Activated naive CD8-positive, alpha-beta T cell treated with anti-CD3 and anti-CD28 coated beads, Interleukin-2, amount 50 U/mL, for 24 hours (primary cell): ENCODE measurements around the gene SHMT2.

Experiments used
- ATAC-seq: fragments of 150-1000 bp; cut with Tn5 transposase; one replicate; pipeline ENCODE4 v1.10.0; 2021
- DNase-seq: peaks from one replicate; pipeline ENCODE4 v3.0.0; 2021
- H3K27ac Mint-ChIP-seq: one replicate; pipeline ENCODE4 v1.8.0; 2021; ENCODE audit warnings: mild to moderate bottlenecking, mixed read lengths
- H3K27me3 Mint-ChIP-seq: one replicate; pipeline ENCODE4 v1.8.0; 2021; ENCODE audit warnings: mixed read lengths
- H3K36me3 Mint-ChIP-seq: one replicate; pipeline ENCODE4 v1.8.0; 2021; ENCODE audit warnings: low read depth, mixed read lengths
- H3K4me1 Mint-ChIP-seq: one replicate; pipeline ENCODE4 v1.8.0; 2021; ENCODE audit warnings: mixed read lengths
- H3K4me3 Mint-ChIP-seq: one replicate; pipeline ENCODE4 v1.8.0; 2021; ENCODE audit warnings: mild to moderate bottlenecking, moderate library complexity, mixed read lengths
- H3K9me3 Mint-ChIP-seq: one replicate; pipeline ENCODE4 v1.8.0; 2021; ENCODE audit warnings: mixed read lengths

Gene SHMT2

DNA sequence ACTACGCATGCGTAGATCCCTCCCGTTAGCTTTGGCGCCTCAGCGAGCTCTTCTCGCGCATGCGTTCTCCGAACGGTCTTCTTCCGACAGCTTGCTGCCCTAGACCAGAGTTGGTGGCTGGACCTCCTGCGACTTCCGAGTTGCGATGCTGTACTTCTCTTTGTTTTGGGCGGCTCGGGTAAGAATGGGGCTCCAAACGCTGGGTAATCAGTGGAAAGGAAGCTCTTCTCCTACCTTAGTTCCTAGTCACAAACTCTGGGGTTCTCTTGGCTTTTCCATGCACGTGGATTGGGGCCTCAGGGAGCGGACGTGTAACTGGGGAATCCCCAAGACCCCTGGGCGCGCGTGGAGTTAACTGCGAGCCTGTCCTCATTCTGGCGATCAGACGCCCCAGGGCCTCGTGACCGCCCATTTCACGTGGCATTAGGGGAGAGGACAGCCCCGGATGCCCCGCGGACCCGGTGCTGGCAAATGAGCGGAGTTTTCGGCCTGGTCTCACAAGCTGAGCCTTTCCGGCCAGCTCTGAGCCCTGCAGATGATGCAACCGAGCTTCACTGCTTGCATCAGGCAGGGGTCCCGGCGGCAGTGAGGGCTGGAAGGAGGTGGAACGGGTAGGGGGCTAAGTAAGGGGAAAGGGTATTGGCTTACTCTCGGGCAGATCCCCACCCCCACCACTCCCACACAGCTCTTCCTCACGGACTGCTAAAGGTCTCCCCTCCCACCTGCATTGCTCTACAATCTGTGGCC lies at the start of gene SHMT2:
Gene SHMT2, plus strand, starts transcription at position 78 of the 747 bp plus-strand sequence. Its CDS starts 68 bp downstream, at position 146.
- Mint-ChIP-seq H3K27me3 (peaks cover 24% of the 10 kb centered on the region), H3K9me3 (no peaks in the 10 kb centered on the region), H3K36me3 (peaks cover 49% of the 10 kb centered on the region), H3K4me3 (peak within 1 kb of the TSS; percentile 96), H3K4me1 (peaks cover 76% of the 10 kb centered on the region), H3K27ac (peak within 1 kb of the TSS; percentile 98)
- peak; percentile 95 for DNase-seq
- ATAC-seq = peak; percentile 51

DNA sequence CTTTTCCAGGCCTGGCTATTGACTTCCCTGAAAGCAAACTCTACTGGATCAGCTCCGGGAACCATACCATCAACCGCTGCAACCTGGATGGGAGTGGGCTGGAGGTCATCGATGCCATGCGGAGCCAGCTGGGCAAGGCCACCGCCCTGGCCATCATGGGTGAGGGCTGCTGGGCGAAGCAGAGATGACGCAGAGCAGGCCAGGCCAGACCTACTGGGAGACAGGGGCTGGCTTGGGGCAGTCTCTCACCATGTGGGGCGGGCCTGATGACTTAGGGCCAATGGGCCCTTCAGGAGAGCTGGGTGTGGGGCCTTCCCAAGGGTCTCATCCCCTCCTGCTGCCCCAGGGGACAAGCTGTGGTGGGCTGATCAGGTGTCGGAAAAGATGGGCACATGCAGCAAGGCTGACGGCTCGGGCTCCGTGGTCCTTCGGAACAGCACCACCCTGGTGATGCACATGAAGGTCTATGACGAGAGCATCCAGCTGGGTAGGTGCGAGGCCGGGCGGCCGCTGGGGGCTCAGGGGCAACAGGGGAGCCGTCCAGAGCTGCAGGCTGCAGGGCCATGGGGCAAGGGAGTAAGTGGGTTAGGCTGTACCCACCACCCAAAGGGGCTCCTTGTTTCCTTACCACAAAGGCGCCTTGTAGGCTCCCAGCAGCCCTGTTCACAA lies 49.1 kb upstream of the SHMT2 start:
- Mint-ChIP-seq H3K36me3 (no peaks in the 10 kb centered on the region), H3K27me3 (no peaks in the 10 kb centered on the region)

DNA sequence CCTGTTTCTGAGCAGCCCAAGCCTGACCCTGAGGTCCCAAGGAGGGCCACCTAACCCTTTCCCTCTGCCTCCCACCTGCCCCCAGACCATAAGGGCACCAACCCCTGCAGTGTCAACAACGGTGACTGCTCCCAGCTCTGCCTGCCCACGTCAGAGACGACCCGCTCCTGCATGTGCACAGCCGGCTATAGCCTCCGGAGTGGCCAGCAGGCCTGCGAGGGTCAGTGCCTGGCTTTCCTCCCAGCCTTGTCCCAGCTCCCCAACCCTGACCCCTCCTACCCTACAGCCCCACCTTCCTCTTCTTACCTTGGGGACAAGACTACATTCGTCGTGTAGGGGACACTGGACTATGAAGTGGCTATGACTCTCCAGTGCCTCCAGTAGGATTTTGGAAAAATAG lies 48.4 kb upstream of the SHMT2 start:
- Mint-ChIP-seq H3K9me3 (no peaks in the 10 kb centered on the region), H3K36me3 (no peaks in the 10 kb centered on the region), H3K27ac (no peak overlapping the region), H3K4me3 (no peak overlapping the region), H3K27me3 (no peaks in the 10 kb centered on the region), H3K4me1 (no peaks in the 10 kb centered on the region)
- ATAC-seq (no peak), DNase-seq (no peak)

More for the DNA sequence above, 49.1 kb upstream of the SHMT2 start:
- DNase-seq = no peak
- Mint-ChIP-seq H3K4me1 (no peaks in the 10 kb centered on the region), H3K4me3 (no peak overlapping the region), H3K27ac (no peak overlapping the region), H3K9me3 (no peaks in the 10 kb centered on the region)
- ATAC-seq = no peak

DNA sequence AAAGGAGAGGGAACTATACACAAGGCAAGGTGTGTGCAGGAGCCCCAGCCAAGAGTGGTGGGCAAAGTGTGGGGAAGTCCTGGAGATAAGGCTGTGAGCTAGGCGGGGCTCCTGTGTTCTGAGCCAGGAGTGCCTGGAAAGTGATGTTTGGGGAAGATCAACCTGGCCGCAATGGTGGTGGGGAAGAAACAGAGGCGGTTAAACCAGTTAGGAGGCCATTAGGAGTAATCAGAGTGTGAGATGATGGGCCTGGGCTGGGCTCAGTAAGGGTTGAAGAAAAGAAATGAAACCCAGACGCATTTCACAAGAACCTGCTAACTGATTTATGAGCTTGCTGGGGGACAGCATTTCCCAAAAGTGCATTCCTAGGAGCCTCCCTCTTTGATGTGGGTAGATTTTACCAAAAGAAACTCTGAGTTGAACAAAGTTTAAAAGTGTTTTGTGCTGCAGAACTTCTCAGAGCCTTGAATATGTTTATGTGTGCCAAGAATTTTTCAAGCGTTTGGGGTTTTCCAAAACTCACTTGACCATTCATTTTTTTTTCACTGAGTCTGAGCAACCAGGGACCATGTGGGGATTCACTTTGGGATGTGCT lies 47.9 kb upstream of the SHMT2 start:
- H3K27me3 Mint-ChIP-seq = no peaks in the 10 kb centered on the region

DNA sequence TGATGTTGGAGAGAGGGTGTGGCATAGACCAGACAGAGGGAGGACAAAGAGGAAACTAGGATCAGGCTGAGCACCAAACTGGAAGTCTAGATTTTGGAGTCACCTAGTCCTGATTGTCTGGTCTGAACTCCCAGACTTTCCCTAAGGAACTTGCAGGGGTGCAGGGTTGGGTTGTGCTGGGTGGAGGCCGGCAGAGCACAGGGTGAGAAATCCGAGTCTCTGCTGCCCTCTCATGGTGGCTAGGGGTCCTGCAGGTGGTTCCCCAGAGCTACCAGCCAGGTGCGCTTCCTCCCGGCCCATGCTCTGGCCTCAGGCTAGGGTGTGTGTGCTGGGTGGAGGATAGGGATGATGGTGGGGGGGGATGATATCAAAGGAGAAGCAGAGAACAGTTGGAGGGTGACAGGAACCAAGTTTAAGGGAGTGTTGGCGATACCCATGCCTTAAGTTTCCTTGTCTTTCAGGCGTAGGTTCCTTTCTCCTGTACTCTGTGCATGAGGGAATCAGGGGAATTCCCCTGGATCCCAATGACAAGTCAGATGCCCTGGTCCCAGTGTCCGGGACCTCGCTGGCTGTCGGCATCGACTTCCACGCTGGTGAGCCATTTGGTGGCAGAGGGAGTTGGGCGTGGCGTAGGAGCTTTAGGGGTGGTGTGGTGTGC lies 46.5 kb upstream of the SHMT2 start:
- DNase-seq (peak; percentile 87), ATAC-seq (peak; percentile 86)
- Mint-ChIP-seq H3K27ac (no peak overlapping the region), H3K27me3 (no peaks in the 10 kb centered on the region), H3K4me3 (no peak overlapping the region), H3K4me1 (no peaks in the 10 kb centered on the region), H3K9me3 (no peaks in the 10 kb centered on the region), H3K36me3 (no peaks in the 10 kb centered on the region)

More for the DNA sequence above, 47.9 kb upstream of the SHMT2 start:
- H3K4me1 Mint-ChIP-seq = no peaks in the 10 kb centered on the region
- H3K9me3 Mint-ChIP-seq = no peaks in the 10 kb centered on the region
- H3K27ac Mint-ChIP-seq = no peak overlapping the region
- ATAC-seq (no peak), DNase-seq (no peak)
- H3K4me3 Mint-ChIP-seq = no peak overlapping the region
- H3K36me3 Mint-ChIP-seq = no peaks in the 10 kb centered on the region

DNA sequence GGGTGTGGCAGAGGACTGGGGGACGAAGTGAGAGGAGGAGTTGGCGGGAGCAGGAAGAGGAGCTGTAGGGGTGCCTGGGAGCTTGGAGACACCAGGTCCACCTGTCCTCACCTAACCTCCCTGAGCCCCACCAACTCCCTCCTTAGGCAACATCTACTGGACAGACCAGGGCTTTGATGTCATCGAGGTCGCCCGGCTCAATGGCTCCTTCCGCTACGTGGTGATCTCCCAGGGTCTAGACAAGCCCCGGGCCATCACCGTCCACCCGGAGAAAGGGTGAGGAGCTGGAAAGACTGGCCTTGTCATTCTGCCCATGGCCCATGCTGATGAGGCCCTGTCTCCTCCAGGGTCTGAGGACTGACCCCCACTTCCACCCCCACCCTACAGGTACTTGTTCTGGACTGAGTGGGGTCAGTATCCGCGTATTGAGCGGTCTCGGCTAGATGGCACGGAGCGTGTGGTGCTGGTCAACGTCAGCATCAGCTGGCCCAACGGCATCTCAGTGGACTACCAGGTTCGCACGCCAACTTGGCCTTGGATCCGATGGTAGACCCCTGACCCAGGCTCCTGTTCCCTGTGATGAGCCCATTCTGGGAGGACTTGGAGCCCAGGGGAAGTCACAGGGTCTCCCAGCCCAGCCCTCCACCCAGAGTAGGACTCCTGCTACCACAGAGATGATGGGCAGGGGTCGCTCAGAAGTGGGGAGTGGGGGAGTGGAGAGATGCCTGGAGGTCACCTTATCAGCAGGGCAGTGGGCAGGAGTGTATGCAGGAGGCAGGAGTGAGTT lies 45.4 kb upstream of the SHMT2 start:
- no peaks in the 10 kb centered on the region for H3K36me3 Mint-ChIP-seq
- no peaks in the 10 kb centered on the region for H3K27me3 Mint-ChIP-seq
- H3K4me1 Mint-ChIP-seq = no peaks in the 10 kb centered on the region
- ATAC-seq = no peak
- H3K4me3 Mint-ChIP-seq = no peak overlapping the region
- no peaks in the 10 kb centered on the region for H3K9me3 Mint-ChIP-seq
- no peak overlapping the region for H3K27ac Mint-ChIP-seq
- DNase-seq = no peak

DNA sequence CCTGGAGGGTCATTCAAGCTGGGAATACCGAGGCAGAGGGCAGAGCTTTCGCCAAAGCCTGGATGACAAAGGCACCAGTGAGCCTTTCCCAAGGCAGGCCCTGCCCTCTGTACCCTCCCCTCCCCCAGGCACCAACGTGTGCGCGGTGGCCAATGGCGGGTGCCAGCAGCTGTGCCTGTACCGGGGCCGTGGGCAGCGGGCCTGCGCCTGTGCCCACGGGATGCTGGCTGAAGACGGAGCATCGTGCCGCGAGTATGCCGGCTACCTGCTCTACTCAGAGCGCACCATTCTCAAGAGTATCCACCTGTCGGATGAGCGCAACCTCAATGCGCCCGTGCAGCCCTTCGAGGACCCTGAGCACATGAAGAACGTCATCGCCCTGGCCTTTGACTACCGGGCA lies 44.1 kb upstream of the SHMT2 start:
- no peak for DNase-seq
- Mint-ChIP-seq H3K4me3 (no peak overlapping the region), H3K4me1 (no peaks in the 10 kb centered on the region), H3K9me3 (no peaks in the 10 kb centered on the region), H3K36me3 (no peaks in the 10 kb centered on the region), H3K27ac (no peak overlapping the region), H3K27me3 (no peaks in the 10 kb centered on the region)
- no peak for ATAC-seq

DNA sequence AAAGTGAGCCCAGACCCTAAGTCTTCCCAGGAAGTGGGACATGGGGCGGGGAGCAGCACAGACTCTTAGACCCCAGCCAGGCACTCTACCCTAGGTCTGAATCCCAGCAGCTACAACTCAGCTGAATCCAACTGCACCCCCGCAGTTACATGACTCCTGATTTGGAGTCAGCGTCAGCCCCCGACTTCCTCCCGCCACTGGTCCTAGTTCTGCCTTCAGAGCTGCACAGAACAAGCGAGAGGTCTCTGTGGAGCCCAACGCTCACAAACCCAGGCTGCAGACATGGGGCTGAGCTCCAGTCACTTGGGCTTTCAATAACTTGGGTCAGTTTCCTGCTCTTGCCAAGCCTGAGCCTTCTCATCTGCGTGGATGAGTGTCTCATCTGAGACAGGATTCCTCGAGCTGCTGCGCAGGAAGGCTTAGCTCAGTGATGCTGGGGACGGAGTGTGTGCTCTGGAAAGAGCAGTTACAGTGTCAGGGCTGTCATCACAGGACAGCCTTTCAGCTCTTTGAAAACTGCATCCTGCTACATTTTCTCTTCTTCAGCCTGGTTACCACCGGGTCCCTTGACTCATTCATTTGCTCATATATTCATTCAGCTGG lies 43.5 kb upstream of the SHMT2 start:
- DNase-seq (no peak), ATAC-seq (no peak)
- H3K9me3 Mint-ChIP-seq = no peaks in the 10 kb centered on the region
- H3K4me1 Mint-ChIP-seq = no peaks in the 10 kb centered on the region
- H3K36me3 Mint-ChIP-seq = no peaks in the 10 kb centered on the region
- no peak overlapping the region for H3K4me3 Mint-ChIP-seq
- H3K27me3 Mint-ChIP-seq = no peaks in the 10 kb centered on the region
- no peak overlapping the region for H3K27ac Mint-ChIP-seq

DNA sequence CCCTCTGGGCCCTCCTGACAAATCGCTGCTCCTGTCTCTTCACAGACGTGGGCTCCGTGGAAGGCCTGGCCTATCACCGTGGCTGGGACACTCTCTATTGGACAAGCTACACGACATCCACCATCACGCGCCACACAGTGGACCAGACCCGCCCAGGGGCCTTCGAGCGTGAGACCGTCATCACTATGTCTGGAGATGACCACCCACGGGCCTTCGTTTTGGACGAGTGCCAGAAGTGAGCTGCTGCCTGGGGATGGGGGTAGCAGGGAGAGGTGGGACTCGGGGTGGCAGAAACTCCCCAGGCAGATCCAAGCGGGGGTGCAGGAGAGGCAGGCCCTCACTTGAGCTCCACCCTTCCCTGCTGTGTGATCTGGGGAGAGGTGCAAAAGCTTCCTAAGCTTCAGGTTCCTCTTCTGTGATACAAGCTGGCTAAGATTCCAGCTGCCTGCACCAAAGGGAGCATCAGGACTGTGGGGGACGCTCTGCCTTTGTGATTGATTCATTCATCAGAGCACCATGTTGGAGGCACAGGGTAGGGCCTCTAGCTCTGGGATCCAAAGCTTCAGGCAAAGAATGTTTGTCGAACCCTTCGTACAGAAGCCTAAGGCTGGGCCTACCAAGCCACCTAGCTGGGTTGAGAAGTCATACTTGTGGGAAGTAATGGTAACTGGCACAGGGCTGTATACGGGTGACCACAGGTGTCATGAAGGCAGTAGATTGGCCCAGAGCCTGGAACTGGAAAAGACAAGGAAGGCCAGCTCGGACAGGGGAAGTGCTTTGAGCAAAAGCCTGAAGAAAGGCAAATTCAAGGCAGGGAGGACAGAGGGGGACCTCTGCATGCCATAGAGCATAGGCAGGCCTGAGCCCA lies 42.1 kb upstream of the SHMT2 start:
- H3K27ac Mint-ChIP-seq = no peak overlapping the region
- ATAC-seq = no peak
- no peaks in the 10 kb centered on the region for H3K27me3 Mint-ChIP-seq
- no peak for DNase-seq
- no peak overlapping the region for H3K4me3 Mint-ChIP-seq
- H3K9me3 Mint-ChIP-seq = no peaks in the 10 kb centered on the region
- H3K36me3 Mint-ChIP-seq = no peaks in the 10 kb centered on the region
- H3K4me1 Mint-ChIP-seq = no peaks in the 10 kb centered on the region

DNA sequence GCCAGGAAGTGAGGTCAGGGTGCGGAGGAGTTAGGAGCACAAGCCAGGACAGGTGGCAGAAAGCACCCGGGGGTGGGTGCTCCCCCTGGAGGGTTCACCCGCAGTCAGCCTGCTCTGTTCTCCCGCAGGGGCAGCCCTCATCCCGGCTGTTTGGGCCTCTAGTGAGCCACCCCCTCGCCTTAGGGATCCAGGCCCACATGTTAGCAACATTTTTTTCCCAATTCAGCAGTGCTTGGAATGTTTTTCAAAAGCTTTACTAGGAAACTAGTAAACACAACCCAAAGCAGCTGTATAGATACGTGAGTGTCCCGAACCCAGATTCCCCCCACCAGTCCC lies 41.5 kb upstream of the SHMT2 start:
- DNase-seq (no peak), ATAC-seq (no peak)
- no peak overlapping the region for H3K4me3 Mint-ChIP-seq
- H3K9me3 Mint-ChIP-seq = no peaks in the 10 kb centered on the region
- no peak overlapping the region for H3K27ac Mint-ChIP-seq
- no peaks in the 10 kb centered on the region for H3K27me3 Mint-ChIP-seq
- no peaks in the 10 kb centered on the region for H3K36me3 Mint-ChIP-seq
- no peaks in the 10 kb centered on the region for H3K4me1 Mint-ChIP-seq

DNA sequence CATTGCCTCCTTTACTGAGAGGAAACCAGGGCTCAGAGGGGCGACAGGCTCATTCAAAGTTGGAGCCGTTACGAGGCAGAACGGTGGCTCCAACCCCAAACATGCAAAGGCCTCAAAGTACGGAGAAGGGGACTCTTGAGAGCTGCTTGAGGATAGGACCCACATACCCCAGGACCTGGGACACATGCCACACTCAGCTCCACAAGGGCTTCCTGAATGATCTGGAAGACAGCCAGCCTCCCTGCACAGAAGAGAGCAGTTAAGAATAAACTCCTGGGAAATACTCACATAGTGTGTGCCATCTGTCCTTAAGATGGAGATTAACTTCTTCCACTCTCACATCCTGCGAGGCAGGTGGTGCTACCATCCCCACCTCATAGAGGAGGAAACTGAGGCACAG lies 39.5 kb upstream of the SHMT2 start:
- Mint-ChIP-seq H3K4me1 (no peaks in the 10 kb centered on the region), H3K27me3 (no peaks in the 10 kb centered on the region), H3K36me3 (no peaks in the 10 kb centered on the region), H3K4me3 (no peak overlapping the region), H3K9me3 (no peaks in the 10 kb centered on the region), H3K27ac (no peak overlapping the region)
- DNase-seq (no peak), ATAC-seq (no peak)

DNA sequence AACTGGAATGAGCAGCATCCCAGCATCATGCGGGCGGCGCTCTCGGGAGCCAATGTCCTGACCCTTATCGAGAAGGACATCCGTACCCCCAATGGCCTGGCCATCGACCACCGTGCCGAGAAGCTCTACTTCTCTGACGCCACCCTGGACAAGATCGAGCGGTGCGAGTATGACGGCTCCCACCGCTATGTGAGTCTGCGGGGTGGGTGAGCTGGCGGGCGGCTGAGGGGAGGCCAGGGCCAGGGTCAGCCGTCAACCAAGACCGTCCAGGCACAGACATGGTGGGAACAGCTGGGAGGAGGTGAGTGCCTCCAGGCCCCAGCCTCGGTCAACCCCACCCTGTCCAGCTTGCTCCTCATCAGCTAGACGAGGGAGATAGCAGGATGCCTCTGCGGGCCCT lies 38.7 kb upstream of the SHMT2 start:
- H3K27me3 Mint-ChIP-seq = no peaks in the 10 kb centered on the region
- no peaks in the 10 kb centered on the region for H3K9me3 Mint-ChIP-seq
- ATAC-seq (no peak), DNase-seq (no peak)
- H3K27ac Mint-ChIP-seq = no peak overlapping the region
- no peaks in the 10 kb centered on the region for H3K4me1 Mint-ChIP-seq
- no peaks in the 10 kb centered on the region for H3K36me3 Mint-ChIP-seq
- H3K4me3 Mint-ChIP-seq = no peak overlapping the region

DNA sequence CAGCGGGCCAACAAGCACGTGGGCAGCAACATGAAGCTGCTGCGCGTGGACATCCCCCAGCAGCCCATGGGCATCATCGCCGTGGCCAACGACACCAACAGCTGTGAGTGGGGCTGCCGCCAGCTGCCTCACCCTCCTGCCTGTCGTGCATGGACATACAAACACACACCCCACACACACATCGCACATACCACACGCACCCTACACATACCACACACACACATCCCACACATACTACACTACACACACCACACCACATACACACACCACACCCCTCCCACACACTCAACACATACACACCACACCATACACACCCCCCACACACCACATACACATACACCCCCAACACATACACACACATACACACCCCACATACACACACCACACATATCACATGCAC lies 38.1 kb upstream of the SHMT2 start:
- Mint-ChIP-seq H3K36me3 (no peaks in the 10 kb centered on the region), H3K27me3 (no peaks in the 10 kb centered on the region), H3K4me3 (no peak overlapping the region), H3K27ac (no peak overlapping the region), H3K4me1 (no peaks in the 10 kb centered on the region), H3K9me3 (no peaks in the 10 kb centered on the region)
- no peak for DNase-seq
- no peak for ATAC-seq
